OCI-M1 (cell line): ENCODE data around the gene EIF1B.

Experiments used
- DNase-seq: peaks from one replicate; lab custom pipeline; 2025; lab: John Stamatoyannopoulos, UW

Gene EIF1B

DNA sequence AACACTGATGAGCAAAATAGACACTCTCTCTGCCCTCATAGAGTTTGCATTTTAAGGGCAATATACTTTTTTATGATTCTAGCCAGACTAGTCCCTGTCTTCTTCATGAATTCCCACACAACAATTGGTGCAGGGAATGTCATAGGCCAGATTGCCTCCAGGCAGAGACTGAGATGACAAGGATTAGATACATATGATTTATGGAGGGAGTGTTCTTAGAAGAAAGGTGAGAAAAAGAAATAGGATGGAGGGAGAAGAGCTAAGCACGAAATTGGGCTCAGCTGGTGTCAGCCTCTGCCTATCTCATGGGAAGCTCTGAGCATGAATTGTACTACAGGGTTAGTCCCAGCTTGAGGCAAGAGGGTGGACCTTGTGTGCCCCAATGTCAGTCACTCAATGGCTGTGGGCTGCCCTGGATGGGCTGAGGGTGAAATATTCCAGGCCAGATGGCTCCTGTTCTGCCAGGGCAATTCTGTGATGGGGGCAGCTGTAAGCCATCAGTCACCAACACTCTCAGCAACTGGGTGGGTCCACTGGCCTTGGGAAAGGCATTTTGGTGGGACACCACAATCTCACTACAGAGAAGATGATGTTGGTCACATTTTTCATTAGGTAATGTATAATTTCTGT is 31.1 kb downstream of the EIF1B start:
- DNase-seq: no peak

DNA sequence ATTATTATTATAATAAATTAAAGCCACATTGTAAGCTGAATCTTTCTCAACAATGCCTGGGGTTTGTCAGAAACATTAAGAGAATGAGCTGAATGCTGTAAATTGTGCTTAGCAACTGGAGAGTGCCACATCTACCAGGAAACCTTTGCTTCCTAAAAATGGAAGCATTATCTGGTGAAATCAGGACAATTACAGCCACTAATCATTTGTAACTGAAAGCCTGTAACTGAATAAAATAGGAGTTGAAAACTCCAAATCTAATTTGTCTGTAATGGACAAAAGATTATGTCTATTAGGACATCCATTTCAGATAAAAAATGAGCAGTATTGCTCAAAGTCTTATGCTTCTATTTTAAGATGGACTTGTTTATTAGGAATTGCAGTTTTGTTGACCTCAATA is 32.2 kb downstream of the EIF1B start:
- DNase-seq: no peak

DNA sequence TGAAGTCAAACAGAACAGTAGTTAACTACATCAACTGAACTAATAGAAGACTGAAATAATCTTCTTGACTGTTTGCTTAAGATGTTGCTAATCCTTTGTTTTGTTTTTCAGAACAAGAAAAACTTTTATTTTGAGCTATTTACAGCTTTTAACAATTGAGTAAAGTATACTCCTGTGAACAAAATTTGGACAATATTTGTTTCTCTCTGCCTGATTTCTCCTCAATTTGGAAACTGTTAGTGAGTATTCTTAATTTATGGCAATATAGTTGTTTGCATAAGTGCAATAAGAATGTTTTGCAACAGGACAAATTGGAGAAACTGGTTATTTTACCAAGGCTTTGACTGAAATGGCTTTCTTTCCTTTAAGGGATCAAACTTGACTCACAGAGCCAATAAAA is 41.0 kb downstream of the EIF1B start:
- DNase-seq: peak; percentile 30

DNA sequence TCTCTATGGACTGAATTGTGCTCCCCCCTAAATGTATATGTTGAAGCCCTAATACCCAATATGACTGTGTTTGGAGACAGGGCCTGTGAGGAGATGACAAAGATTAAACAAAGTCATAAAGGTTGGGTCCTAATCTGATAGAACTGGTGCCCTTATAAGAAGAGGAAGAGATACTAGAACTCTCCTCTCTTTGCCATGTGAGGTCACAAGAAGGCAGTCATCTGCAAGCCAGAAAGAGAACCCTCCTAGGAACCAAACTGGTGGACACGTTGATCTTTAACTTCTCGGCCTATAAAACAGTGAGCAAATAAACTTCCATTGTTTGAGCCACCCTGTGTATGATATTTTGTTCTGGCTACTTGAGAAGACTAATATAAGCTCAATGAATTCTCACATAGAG is 45.9 kb downstream of the EIF1B start:
- DNase-seq: no peak

DNA sequence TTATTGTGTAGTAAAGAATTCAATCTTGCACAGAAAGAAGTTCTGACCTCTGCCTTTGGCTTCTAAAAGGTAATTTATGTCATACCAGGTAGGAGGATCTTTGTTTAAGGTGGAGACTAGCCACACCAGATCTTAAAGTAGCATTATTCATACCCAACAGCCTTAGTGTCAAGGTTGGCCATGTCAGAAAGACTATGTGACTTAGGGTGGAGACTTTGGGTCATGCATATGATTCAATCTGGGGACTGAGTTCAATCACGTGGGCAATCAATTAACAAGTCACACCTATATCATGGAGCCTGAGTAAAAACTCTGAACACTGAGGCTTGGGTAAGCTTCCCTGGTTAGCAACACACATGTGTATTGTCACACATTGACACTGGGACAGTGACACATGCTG is 48.9 kb downstream of the EIF1B start:
- no peak for DNase-seq
